ENCODE measurements around the gene TLR10.

DNA sequence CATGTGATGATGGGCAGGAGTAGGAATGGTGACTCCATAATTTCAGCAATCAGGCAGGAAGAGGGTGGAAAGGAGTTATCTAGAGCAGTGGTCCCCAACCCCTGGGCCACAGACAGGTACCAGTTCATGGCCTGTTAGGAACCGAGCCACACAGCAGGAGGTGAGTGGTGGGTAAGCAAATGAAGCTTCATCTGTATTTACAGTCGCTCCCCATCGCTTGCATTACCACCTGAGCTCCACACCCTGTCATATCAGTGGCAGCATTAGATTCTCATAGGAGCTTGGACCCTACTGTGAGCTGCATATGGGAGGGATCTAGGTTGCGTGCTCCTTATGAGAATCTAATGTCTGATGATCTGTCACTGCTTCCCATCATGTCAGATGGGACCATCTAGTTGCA, 1.4 kb upstream of the TLR10 start:
- TF ChIP-seq, protein P1, sequence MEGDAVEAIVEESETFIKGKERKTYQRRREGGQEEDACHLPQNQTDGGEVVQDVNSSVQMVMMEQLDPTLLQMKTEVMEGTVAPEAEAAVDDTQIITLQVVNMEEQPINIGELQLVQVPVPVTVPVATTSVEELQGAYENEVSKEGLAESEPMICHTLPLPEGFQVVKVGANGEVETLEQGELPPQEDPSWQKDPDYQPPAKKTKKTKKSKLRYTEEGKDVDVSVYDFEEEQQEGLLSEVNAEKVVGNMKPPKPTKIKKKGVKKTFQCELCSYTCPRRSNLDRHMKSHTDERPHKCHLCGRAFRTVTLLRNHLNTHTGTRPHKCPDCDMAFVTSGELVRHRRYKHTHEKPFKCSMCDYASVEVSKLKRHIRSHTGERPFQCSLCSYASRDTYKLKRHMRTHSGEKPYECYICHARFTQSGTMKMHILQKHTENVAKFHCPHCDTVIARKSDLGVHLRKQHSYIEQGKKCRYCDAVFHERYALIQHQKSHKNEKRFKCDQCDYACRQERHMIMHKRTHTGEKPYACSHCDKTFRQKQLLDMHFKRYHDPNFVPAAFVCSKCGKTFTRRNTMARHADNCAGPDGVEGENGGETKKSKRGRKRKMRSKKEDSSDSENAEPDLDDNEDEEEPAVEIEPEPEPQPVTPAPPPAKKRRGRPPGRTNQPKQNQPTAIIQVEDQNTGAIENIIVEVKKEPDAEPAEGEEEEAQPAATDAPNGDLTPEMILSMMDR (IDR thresholded peaks at IDR 0.05) = no peak
- no peak for TF ChIP-seq POLR2A (IDR thresholded peaks at IDR 0.05)

All from tibial nerve (tissue), 3 donors.